GM12864 (cell line): ENCODE data around the gene GFRA3.

Experiments
- DNase-seq: peaks from one replicate; pipeline ENCODE4 v3.0.0-alpha.2; 2011; ENCODE audit warnings: low read depth
- H3K4me3 ChIP-seq: 2 replicates; pipeline ENCODE4 v1.5.1; 2011; ENCODE audit warnings: mild to moderate bottlenecking, low read depth, low read length, control low read depth
- CTCF ChIP-seq: IDR thresholded peaks from 2 replicates; pipeline ENCODE4 v1.5.1; 2011; ENCODE audit warnings: low read depth, mild to moderate bottlenecking, moderate library complexity, low read length, control low read depth, inconsistent platforms; ENCODE audit errors: missing control alignments

Gene GFRA3

GRCh38 chr5:138240650-138241385, 33.6 kb downstream of the GFRA3 start:
- TF ChIP-seq CTCF, result no peak
- H3K4me3 ChIP-seq, result no peak overlapping the region
- DNase-seq, result no peak

- TF ChIP-seq CTCF, result no peak
- no peak for DNase-seq
- no peak overlapping the region for H3K4me3 ChIP-seq
Measured at GRCh38 chr5:138238034-138238433, 36.4 kb downstream of the GFRA3 start.

GRCh38 chr5:138234651-138235050, 39.8 kb downstream of the GFRA3 start:
- TF ChIP-seq CTCF, result no peak
- H3K4me3 ChIP-seq, result no peak overlapping the region
- DNase-seq, result no peak

GRCh38 chr5:138233280-138233679, 41.1 kb downstream of the GFRA3 start:
- DNase-seq, result no peak
- TF ChIP-seq CTCF, result no peak
- H3K4me3 ChIP-seq, result no peak overlapping the region

GRCh38 chr5:138230981-138231589, 43.3 kb downstream of the GFRA3 start:
- no peak for TF ChIP-seq CTCF
- no peak for DNase-seq

GRCh38 chr5:138230261-138230660, 44.2 kb downstream of the GFRA3 start:
- H3K4me3 ChIP-seq, result no peak overlapping the region
- no peak for DNase-seq
- TF ChIP-seq CTCF, result no peak

More at GRCh38 chr5:138230981-138231589, 43.3 kb downstream of the GFRA3 start:
- H3K4me3 ChIP-seq, result no peak overlapping the region

GRCh38 chr5:138229387-138229786, 45.0 kb downstream of the GFRA3 start:
- H3K4me3 ChIP-seq, result no peak overlapping the region
- no peak for TF ChIP-seq CTCF
- DNase-seq, result no peak
